Activated CD8-positive, alpha-beta T cell treated with anti-CD3 and anti-CD28 coated beads for 36 hours (primary cell): ENCODE results near the gene HMCN2. TPM values are rescaled to one million over a fixed set of nuclear protein-coding genes. Genes with fewer than 3 reads are reported as not detected.
A peak's percentile ranks its signal among the peaks of the same experiment; 100 is the strongest.

ENCODE experiments used
- ATAC-seq: fragments of 200-7000 bp; cut with Tn5 transposase; one replicate; pipeline ENCODE4 v1.10.0; 2021; ENCODE audit warnings: mild to moderate bottlenecking, moderate library complexity
- CTCF ChIA-PET: fragments of 350-600 bp; sonication (Branson Sonifier 250); formaldehyde crosslinking; loops from one replicate; lab custom pipeline; 2021; ENCODE audit warnings: antibody characterized with exemption; lab: Charles Lee
- POLR2A ChIA-PET: fragments of 350-600 bp; sonication (Branson Sonifier 250); formaldehyde crosslinking; loops from one replicate; lab custom pipeline; 2021; ENCODE audit warnings: antibody characterized with exemption; lab: Charles Lee
- DNase-seq: peaks from one replicate; pipeline ENCODE4 v3.0.0-alpha.2; 2020
- H3K27ac Mint-ChIP-seq: one replicate; pipeline ENCODE4 v1.8.0; 2021; ENCODE audit warnings: mild to moderate bottlenecking, mixed read lengths
- H3K27me3 Mint-ChIP-seq: one replicate; pipeline ENCODE4 v1.8.0; 2021; ENCODE audit warnings: mixed read lengths
- H3K36me3 Mint-ChIP-seq: one replicate; pipeline ENCODE4 v1.8.0; 2021; ENCODE audit warnings: low read depth, mixed read lengths
- H3K4me1 Mint-ChIP-seq: one replicate; pipeline ENCODE4 v1.8.0; 2021; ENCODE audit warnings: low read depth, mixed read lengths
- H3K4me3 Mint-ChIP-seq: one replicate; pipeline ENCODE4 v1.8.0; 2021; ENCODE audit warnings: mild to moderate bottlenecking, moderate library complexity, mixed read lengths
- H3K9me3 Mint-ChIP-seq: one replicate; pipeline ENCODE4 v1.8.0; 2021; ENCODE audit warnings: mixed read lengths
- intact Hi-C: fragments of 100-400 bp; cut with micrococcal nuclease; formaldehyde crosslinking; loops from one replicate; pipeline ENCODE4 v1.10.0; 2022
- total RNA-seq, 2 experiments: library from RNA; stranded (reverse); gene quantifications; one replicate each; pipeline ENCODE4 v1.2.3, GENCODE V29; 2021
- TF ChIP-seq, protein P1 (sequence below): fragments of 200-600 bp; IDR thresholded peaks from one replicate; pipeline ENCODE4 v1.8.0; 2022; ENCODE audit warnings: antibody characterized with exemption, mild to moderate bottlenecking

Gene HMCN2
- total RNA-seq, 2 experiments from 2014 or later, result not detected

GRCh38 chr9:130341839-130342713, 76.5 kb downstream of the HMCN2 start:
- DNase-seq, result no peak
- Mint-ChIP-seq H3K4me3 (no peak overlapping the region), H3K27ac (no peak overlapping the region), H3K9me3 (no peaks in the 10 kb centered on the region), H3K4me1 (peaks cover 2% of the 10 kb centered on the region), H3K27me3 (no peaks in the 10 kb centered on the region), H3K36me3 (no peaks in the 10 kb centered on the region)
- TF ChIP-seq, protein P1, sequence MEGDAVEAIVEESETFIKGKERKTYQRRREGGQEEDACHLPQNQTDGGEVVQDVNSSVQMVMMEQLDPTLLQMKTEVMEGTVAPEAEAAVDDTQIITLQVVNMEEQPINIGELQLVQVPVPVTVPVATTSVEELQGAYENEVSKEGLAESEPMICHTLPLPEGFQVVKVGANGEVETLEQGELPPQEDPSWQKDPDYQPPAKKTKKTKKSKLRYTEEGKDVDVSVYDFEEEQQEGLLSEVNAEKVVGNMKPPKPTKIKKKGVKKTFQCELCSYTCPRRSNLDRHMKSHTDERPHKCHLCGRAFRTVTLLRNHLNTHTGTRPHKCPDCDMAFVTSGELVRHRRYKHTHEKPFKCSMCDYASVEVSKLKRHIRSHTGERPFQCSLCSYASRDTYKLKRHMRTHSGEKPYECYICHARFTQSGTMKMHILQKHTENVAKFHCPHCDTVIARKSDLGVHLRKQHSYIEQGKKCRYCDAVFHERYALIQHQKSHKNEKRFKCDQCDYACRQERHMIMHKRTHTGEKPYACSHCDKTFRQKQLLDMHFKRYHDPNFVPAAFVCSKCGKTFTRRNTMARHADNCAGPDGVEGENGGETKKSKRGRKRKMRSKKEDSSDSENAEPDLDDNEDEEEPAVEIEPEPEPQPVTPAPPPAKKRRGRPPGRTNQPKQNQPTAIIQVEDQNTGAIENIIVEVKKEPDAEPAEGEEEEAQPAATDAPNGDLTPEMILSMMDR, result no peak
- CTCF ChIA-PET, result interaction anchor here (0.9 to 2.2 kb wide), 4 partner anchors 16 to 656 kb away, joined by 3 to 9 read pairs (median 3); no protein-coding TSS in a partner anchor
- POLR2A ChIA-PET, result interaction anchor here (0.6 kb wide), 1 partner anchor 682 kb away, joined by 3 read pairs; no protein-coding TSS in a partner anchor
- no peak for ATAC-seq
- intact Hi-C loops, result no loop called here

DNA sequence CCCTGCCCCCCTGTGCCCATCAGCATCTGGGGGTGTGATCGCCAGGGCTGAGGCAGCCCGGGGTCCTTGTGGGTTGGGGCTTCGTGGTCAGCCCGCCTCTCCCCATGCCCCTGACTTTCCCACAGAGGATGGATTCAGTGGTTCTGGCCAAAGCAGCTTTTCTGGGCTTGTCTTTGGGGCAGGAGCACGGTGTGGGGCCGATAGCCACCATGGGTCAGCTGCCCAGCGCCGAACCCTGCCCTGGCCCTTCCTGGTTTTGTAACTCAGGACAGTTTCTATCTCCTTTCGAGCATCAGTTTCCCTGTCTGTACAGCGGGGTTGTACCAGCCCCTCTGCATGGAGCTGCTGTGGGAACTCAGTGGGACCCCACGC, 77.1 kb downstream of the HMCN2 start:
- H3K36me3 Mint-ChIP-seq, result no peaks in the 10 kb centered on the region
- ChIA-PET CTCF (interaction anchor here (0.9 to 2.2 kb wide), 3 partner anchors 16 to 235 kb away, joined by 3 to 9 read pairs (median 3); no protein-coding TSS in a partner anchor), POLR2A (interaction anchor here (0.6 kb wide), 1 partner anchor 39 kb away, joined by 3 read pairs; no protein-coding TSS in a partner anchor)
- H3K4me3 Mint-ChIP-seq, result no peak overlapping the region
- ATAC-seq (no peak), DNase-seq (no peak)
- H3K4me1 Mint-ChIP-seq, result peaks cover 2% of the 10 kb centered on the region
- H3K9me3 Mint-ChIP-seq, result no peaks in the 10 kb centered on the region
- H3K27ac Mint-ChIP-seq, result no peak overlapping the region
- TF ChIP-seq, protein P1, result no peak
- no peaks in the 10 kb centered on the region for H3K27me3 Mint-ChIP-seq
- intact Hi-C loops, result no loop called here

GRCh38 chr9:130343445-130343918, 77.9 kb downstream of the HMCN2 start:
- no peaks in the 10 kb centered on the region for H3K4me1 Mint-ChIP-seq
- H3K27me3 Mint-ChIP-seq, result no peaks in the 10 kb centered on the region
- no peak overlapping the region for H3K27ac Mint-ChIP-seq
- TF ChIP-seq, protein P1, result peak; percentile 89
- DNase-seq (peak; percentile 44), ATAC-seq (no peak)
- H3K4me3 Mint-ChIP-seq, result no peak overlapping the region
- POLR2A ChIA-PET, result no interaction called here
- no peaks in the 10 kb centered on the region for H3K36me3 Mint-ChIP-seq
- intact Hi-C loops, result no loop called here
- H3K9me3 Mint-ChIP-seq, result no peaks in the 10 kb centered on the region
- CTCF ChIA-PET, result interaction anchor here (0.9 to 2.2 kb wide), 3 partner anchors 17 to 235 kb away, joined by 3 to 9 read pairs (median 3); no protein-coding TSS in a partner anchor

DNA sequence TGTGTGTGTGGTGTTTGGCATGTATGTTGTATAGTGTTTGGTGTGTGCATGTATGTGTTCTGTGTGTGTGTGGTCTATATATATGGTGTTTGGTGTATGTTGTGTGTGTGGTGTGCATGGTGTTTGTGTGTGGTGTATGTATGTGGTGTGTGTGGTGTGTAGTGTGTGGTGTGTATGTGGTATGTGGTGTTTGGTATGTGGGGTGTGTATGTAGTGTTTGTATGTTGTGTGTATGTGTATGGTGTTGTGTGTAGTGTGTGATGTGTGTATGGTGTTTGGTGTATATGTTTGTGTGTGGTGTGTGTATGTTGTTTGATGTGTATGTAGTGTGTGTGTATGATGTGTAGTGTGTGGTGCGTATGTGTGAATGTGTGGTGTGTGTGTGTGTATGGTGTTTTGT, 78.8 kb downstream of the HMCN2 start:
- H3K4me3 Mint-ChIP-seq, result no peak overlapping the region
- ChIA-PET CTCF (interaction anchor here (0.7 to 2.2 kb wide), 2 partner anchors 104 to 236 kb away, joined by 3 to 9 read pairs; no protein-coding TSS in a partner anchor), POLR2A (no interaction called here)
- no peaks in the 10 kb centered on the region for H3K36me3 Mint-ChIP-seq
- TF ChIP-seq, protein P1, result no peak
- H3K4me1 Mint-ChIP-seq, result no peaks in the 10 kb centered on the region
- DNase-seq (no peak), ATAC-seq (no peak)
- H3K27ac Mint-ChIP-seq, result no peak overlapping the region
- H3K27me3 Mint-ChIP-seq, result no peaks in the 10 kb centered on the region
- intact Hi-C loops, result no loop called here
- H3K9me3 Mint-ChIP-seq, result no peaks in the 10 kb centered on the region
